PFSK-1 (cell line): ENCODE measurements around the gene CENPX.

ENCODE experiments used
- POLR2AphosphoS5 ChIP-seq: IDR thresholded peaks from 2 replicates; pipeline ENCODE4 v1.6.1; 2012; ENCODE audit warnings: low read depth, mild to moderate bottlenecking, control low read depth, low read length, moderate library complexity
- REST ChIP-seq, 2 experiments: IDR thresholded peaks; 2 replicates each; pipeline versions ENCODE4 v1.6.1 to v1.8.0; 2011 to 2012; ENCODE audit warnings: low read depth in 2 of 2, low read length in 2 of 2, control low read depth in 1 of 2, inconsistent platforms in 1 of 2, mild to moderate bottlenecking in 1 of 2, moderate library complexity in 1 of 2; ENCODE audit not compliant: insufficient read depth in 1 of 2
- SIN3A ChIP-seq: IDR thresholded peaks from 2 replicates; pipeline ENCODE4 v1.6.1; 2012; ENCODE audit warnings: mild to moderate bottlenecking, low read length, moderate library complexity, borderline replicate concordance; ENCODE audit not compliant: insufficient read depth

DNA sequence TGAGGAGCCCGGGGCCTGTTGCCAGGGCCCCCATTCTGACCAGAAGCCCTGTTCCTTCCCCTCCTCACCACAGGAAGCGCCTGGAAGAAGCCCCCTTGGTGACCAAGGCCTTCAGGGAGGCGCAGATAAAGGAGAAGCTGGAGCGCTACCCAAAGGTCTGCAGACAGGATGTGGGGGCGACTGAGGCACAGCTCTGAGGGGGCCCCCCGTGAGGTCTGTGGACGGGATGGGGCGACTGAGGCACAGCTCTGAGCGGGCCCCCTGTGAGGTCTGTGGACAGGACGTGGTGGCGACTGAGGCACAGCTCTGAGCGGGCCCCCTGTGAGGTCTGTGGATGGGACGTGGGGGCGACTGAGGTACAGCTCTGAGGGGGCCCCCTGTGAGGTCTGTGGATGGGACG, 13.3 kb downstream of the CENPX start:
- TF ChIP-seq SIN3A (no peak), POLR2AphosphoS5 (no peak), REST (IDR thresholded peaks at IDR 0.05; ENCODE audit: insufficient read depth in 1 of 2, low read depth in 2 of 2, low read length in 2 of 2) (no peak)
